Osteoblast (primary cell): ENCODE results near the gene PPP5C. TPM values are rescaled to one million over a fixed set of nuclear protein-coding genes. Genes with fewer than 3 reads are reported as not detected.
"Not testable (repeated sequence)": the region's sequence is repeated elsewhere in the genome, so short reads cannot be mapped to it uniquely, and the experiment has no call there.

ENCODE experiments used
- DNase-seq: peaks from one replicate; pipeline ENCODE4 v3.0.0; 2011; ENCODE audit warnings: low spot score, mixed read lengths; ENCODE audit not compliant: insufficient read length; ENCODE audit errors: missing footprints
- H2AFZ ChIP-seq: 2 replicates; pipeline ENCODE4 v1.6.0; 2011; ENCODE audit warnings: mild to moderate bottlenecking, low read length
- H3K27ac ChIP-seq: 2 replicates; pipeline ENCODE4 v1.5.1; 2011; ENCODE audit warnings: mild to moderate bottlenecking, low read depth, low read length, moderate library complexity
- H3K27me3 ChIP-seq: 2 replicates; pipeline ENCODE4 v1.6.0; 2012; ENCODE audit warnings: mild to moderate bottlenecking, control low read depth, inconsistent platforms, low read length, moderate library complexity; ENCODE audit not compliant: insufficient read depth
- H3K36me3 ChIP-seq: 2 replicates; pipeline ENCODE4 v1.5.1; 2011; ENCODE audit warnings: mild to moderate bottlenecking, low read length, control low read depth, moderate library complexity; ENCODE audit not compliant: insufficient read depth
- H3K4me1 ChIP-seq: 2 replicates; pipeline ENCODE4 v1.5.1; 2011; ENCODE audit warnings: mild to moderate bottlenecking, low read length, control low read depth, moderate library complexity; ENCODE audit not compliant: insufficient read depth
- H3K4me2 ChIP-seq: 2 replicates; pipeline ENCODE4 v1.6.0; 2011; ENCODE audit warnings: mild to moderate bottlenecking, low read length; ENCODE audit not compliant: insufficient read depth
- H3K4me3 ChIP-seq: fragments of 200-600 bp; sonication (generic); 3 replicates; pipeline ENCODE4 v1.5.1; 2012; ENCODE audit warnings: mild to moderate bottlenecking, low read length, inconsistent platforms; ENCODE audit not compliant: insufficient read depth
- H3K79me2 ChIP-seq: 2 replicates; pipeline ENCODE4 v1.6.0; 2012; ENCODE audit warnings: mild to moderate bottlenecking, low read length, control low read depth, inconsistent platforms; ENCODE audit not compliant: insufficient read depth
- H3K9me3 ChIP-seq: 2 replicates; pipeline ENCODE4 v1.5.1; 2011; ENCODE audit warnings: low read depth, low read length, control low read depth
- H4K20me1 ChIP-seq: 2 replicates; pipeline ENCODE4 v1.6.0; 2012; ENCODE audit warnings: mild to moderate bottlenecking, low read length, control low read depth; ENCODE audit not compliant: insufficient read depth
- CTCF ChIP-seq: IDR thresholded peaks from 2 replicates; pipeline ENCODE4 v1.5.1; 2011; ENCODE audit warnings: mild to moderate bottlenecking, low read depth, low read length, moderate library complexity; ENCODE audit errors: extremely low read depth
- total RNA-seq: library from RNA; depleted of rRNA; stranded (reverse); fragments of >200 nt; gene quantifications from 2 replicates; pipeline ENCODE4 v1.2.3, GENCODE V29; 2012

Gene PPP5C
- total RNA-seq, 1 donor, result 36.6 TPM

DNA sequence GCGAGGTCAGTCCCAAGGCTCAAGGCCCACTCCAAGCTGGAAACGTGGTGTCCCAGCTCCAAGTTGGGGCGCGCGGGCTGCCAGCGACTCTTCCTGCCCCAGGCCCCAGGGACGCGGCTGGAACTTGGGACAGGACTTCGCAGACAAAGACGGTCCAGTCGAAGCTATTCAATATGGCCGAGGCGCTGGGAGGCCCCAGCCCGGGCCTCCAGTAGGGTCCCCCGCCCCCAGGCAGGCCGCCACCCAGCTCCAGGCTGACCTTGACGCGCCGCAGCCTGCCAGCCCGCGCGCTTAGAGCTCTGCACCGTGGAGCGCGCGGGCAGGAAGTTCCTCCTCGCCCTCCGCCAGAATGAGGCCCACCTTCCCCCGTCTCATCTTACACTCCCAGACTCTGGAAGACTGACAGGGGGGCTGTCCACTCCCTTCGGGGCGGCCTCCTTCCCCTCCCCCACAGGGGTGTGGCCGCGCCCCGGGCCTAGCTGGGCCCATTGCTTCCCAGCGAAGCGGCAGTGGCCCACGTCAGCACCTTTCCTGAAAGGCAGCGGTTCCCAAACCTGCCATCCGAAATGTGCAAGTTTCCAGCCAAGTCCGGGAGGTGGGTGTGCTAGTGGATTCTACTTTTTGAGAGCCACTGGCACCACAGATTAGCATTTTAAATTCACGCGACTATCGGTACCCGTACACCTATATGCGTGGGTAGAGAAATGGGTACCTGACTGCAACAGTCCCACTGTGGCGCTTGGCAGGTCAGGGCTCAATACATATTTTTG lies 66.6 kb downstream of the PPP5C start, which contains the start of gene CCDC8:
Gene CCDC8 (minus strand): TSS at position 303 of the 770 bp plus-strand sequence. CDS start 754 bp downstream, outside the sequence.
- Histone ChIP-seq H3K27me3 (no peaks in the 10 kb centered on the region), H3K4me2 (peak within 1 kb of the TSS; percentile 83), H3K36me3 (no peaks in the 10 kb centered on the region), H2AFZ (peak within 1 kb of the TSS; percentile 75), H3K79me2 (peaks cover 11% of the 10 kb centered on the region), H3K4me3 (peak within 1 kb of the TSS; percentile 73), H3K27ac (no peak within 1 kb of the TSS), H3K4me1 (peaks cover 12% of the 10 kb centered on the region), H3K9me3 (no peaks in the 10 kb centered on the region), H4K20me1 (peaks cover 11% of the 10 kb centered on the region)
- no peak for TF ChIP-seq CTCF
- peak; percentile 92 for DNase-seq

- Histone ChIP-seq H3K79me2 (peaks cover 11% of the 10 kb centered on the region), H4K20me1 (peaks cover 11% of the 10 kb centered on the region)
- not testable (repeated sequence) for H2AFZ ChIP-seq, H3K27me3 ChIP-seq, H3K36me3 ChIP-seq, H3K4me3 ChIP-seq, H3K27ac ChIP-seq, H3K4me1 ChIP-seq, DNase-seq, H3K4me2 ChIP-seq, H3K9me3 ChIP-seq
Observed at GRCh38 chr19:46414899-46415298, 68.0 kb downstream of the PPP5C start.

DNA sequence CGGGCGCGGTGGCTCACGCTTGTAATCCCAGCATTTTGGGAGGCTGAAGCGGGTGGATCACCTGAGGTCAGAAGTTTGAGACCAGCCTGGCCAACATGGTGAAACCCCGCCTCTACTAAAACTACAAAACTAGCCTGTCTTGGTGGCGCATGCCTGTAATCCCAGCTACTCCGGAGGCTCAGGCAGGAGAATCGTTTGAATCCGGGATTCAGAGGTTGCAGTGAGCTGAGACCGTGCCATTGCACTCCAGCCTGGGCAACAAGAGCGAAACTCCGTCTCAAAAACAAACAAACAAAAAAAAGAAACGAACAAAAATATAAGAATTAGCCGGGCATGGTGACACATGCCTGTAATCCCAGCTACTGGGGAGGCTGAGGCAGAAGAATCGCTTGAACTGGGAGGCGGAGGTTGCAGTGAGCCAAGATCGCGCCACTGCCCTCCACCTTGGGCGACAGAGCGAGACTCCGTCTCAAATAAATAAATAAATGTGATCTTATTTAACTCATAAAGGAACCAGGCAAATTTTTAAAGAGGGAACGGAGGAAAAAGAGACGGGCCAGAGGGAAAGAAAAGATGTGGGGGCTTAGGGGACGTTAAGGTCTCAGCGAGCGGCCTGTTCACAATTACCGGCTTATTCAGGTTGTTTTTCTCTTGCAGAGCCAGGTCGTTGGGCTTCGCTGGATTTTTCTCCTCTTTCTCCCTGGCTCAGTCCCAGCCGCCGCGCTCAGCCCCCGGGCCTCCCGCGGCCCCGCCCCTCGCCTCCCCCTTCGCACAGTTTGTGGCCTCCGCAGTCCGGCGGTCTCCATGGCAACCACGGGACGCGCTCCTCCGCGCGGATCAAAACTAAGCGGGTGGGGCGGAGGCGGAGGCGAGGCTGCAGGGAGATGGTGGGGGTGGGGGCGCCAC lies 69.2 kb downstream of the PPP5C start:
- Histone ChIP-seq H3K4me3 (peak overlapping the region; percentile 75), H2AFZ (peak overlapping the region; percentile 83), H3K4me2 (peak overlapping the region; percentile 98), H3K27ac (peak overlapping the region; percentile 58)
- not testable (repeated sequence) for H3K27me3 ChIP-seq, H3K36me3 ChIP-seq, H4K20me1 ChIP-seq, H3K79me2 ChIP-seq, H3K9me3 ChIP-seq, H3K4me1 ChIP-seq
- peak; percentile 95 for DNase-seq

GRCh38 chr19:46420056-46420455 lies 73.2 kb downstream of the PPP5C start:
- Histone ChIP-seq H3K4me2 (peak overlapping the region; percentile 53), H3K79me2 (no peaks in the 10 kb centered on the region), H3K27ac (no peak overlapping the region), H3K4me3 (no peak overlapping the region), H3K4me1 (peaks cover 4% of the 10 kb centered on the region), H3K36me3 (no peaks in the 10 kb centered on the region), H4K20me1 (no peaks in the 10 kb centered on the region), H2AFZ (peak overlapping the region; percentile 79), H3K9me3 (no peaks in the 10 kb centered on the region), H3K27me3 (peaks cover 5% of the 10 kb centered on the region)
- peak; percentile 32 for DNase-seq
- TF ChIP-seq CTCF, result no peak
